HG03060 (cell line): ENCODE measurements around the gene A1BG.
A peak's percentile ranks its signal among the peaks of the same experiment; 100 is the strongest.
"Not testable (repeated sequence)": the region's sequence is repeated elsewhere in the genome, so short reads cannot be mapped to it uniquely, and the experiment has no call there.

ENCODE experiments used
- ATAC-seq: cut with Tn5 transposase; IDR thresholded peaks from one replicate; pipeline ENCODE4 v1.9.1; 2021; ENCODE audit warnings: low read depth, moderate number of reproducible peaks; ENCODE audit not compliant: unreplicated experiment

The A1BG gene

DNA sequence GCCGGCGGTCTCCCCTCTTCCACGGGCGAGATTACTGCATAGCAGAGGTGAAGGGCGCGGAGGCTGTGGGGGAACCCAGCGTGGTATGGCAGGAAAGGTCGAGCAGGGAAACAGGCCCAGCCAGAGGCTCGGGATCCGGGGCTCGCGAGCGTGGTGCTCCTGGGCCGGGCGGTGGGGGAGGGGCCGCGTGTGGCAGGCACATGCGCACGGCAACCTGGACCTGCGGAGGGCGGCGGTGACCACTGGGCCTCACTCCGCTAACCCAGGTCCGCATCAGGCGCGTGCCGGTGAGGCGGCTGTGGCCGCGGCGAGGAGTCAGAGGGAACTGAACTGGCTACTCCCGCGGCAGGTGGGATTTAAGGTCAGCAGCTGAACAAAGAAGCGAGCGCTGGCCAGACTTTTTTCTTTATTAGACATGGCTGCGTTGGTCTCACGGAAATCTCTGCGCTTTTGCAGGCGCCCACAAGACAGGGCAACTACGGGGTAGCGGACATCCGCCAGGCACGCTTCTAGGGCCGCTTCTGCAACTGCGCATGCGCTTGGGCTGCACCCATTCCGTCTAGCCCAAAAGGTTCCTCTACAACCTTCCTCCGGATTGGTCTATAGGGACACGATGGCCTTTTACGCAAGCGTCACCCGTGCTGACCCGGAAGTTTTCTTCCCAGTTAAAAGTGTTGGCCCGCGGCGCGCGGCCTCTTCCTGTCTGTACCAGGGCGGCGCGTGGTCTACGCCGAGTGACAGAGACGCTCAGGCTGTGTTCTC lies 33.5 kb upstream of the A1BG start, which contains the start of gene RPS5:
TSS of gene RPS5 (plus strand) at position 694 of the 762 bp plus-strand sequence. CDS start 869 bp downstream, outside the sequence.
- ATAC-seq: peak; percentile 69

GRCh38 chr19:58385891-58386575 lies 32.7 kb upstream of the A1BG start:
- no peak for ATAC-seq

- ATAC-seq: no peak
Observed at GRCh38 chr19:58385313-58385890, 32.1 kb upstream of the A1BG start.

DNA sequence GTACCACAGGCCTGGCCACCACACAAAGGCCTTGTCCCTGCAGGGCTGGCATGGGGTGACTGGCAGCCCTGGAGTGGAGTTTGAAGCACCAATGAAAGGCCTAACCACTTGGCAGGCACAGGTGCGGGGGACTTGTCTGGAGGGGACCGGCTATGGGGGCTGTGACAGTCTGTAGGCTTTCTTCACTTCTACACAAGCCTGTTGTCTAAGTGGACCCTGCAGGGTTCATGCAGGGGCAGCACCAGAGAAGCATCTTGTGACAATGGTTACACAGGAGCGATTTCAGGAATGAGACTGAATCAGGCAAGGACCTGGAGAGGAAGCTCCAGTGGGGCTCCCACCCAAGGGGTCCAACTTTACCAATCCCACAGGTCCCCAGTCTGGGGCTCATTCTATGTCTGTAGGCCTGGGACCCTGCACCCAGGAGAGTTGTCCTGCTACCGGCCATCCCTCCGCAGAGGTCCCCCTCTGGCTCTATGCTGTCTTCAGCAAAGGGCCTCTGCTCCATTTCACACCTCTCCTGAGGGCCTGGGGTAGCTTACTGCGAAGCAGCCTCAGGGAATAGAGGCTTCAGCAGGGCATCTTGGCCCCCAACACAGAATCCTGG lies 29.8 kb upstream of the A1BG start:
- ATAC-seq: no peak

DNA sequence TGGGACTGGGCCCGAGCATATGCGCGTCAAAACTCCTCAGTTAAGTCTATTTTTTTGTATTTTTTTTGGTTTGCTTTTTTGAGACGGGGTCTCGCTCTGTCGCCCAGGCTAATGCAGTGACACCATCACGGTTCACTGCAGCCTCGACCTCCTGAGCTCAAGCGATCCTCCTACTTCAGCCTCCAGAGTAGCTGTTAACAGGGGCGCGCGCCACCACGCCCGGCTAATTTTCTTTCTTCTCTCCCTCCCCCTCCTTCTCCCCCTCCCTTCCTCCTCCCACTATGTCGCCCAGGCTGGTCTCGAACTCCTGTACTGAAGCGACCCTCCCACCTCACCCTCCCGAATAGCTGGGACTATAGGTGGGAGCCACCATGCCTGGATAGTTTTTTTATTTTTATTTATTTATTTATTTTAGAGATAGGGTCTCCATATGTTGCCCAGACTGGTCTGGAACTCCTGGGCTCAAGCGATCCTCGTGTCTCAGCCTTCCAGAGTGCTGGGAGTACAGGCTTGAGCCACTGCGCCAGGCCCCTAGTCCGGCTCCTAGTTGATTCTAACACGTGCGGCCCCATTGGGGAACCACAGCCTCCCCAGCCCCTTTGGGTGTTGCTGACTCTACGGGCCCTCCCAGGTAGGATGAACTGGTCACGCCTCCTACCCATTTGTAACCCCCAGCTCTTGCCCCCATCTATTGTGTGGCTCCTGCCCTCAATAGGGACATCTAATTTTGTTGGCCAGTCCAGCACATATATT lies 28.3 kb upstream of the A1BG start:
- ATAC-seq: no peak

DNA sequence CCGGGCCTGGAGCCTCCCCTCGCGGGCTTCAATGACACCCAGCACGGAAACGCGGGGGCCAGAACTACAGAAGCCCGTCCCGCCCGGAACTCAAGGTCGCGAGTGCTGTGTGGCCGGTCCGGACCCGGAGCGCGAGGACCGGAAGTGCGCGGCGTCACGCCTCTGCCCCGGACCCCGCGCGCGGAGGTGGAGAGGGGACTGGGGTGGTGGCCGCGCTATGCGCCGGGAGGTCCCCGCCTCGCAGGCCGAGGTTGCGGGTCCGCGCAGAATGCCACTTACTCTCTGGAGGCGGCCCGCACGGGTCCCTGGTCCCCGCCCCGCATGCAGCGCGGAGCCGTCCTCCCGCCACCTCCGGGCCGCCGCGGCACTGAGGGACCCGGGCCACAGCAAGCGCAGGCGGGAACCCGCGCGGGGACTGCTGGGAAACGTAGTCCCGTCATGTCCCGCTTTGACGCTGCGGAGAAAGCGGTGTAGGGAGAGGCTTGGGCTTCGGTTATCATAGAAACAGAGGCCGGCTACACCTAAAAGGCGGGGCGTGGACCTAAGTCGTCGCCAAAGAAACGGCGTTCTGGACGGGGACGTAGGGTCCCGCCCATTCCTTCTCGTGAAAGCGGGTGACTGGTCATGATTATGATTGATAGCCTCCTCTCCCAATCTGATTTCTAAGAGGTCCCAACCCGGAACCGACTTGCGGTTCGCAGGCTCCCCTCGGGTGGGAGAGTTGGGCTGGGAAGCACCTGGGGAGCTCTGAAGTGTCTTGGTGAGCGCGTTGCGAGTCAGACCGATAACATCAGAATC lies 27.6 kb upstream of the A1BG start, which contains the start of gene ZNF837:
TSS of gene ZNF837 (minus strand) at position 369 of the 798 bp plus-strand sequence. CDS start 11,698 bp downstream, outside the sequence.
- peak; percentile 70 for ATAC-seq

GRCh38 chr19:58380037-58380661 lies 26.9 kb upstream of the A1BG start:
- no peak for ATAC-seq

GRCh38 chr19:58379246-58379645 lies 26.0 kb upstream of the A1BG start:
- ATAC-seq: no peak

GRCh38 chr19:58376724-58377123 lies 23.4 kb upstream of the A1BG start:
- ATAC-seq: not testable (repeated sequence)

- no peak for ATAC-seq
Observed at GRCh38 chr19:58374200-58374599, 20.9 kb upstream of the A1BG start.

GRCh38 chr19:58372311-58373133 lies 19.2 kb upstream of the A1BG start:
- ATAC-seq: no peak

DNA sequence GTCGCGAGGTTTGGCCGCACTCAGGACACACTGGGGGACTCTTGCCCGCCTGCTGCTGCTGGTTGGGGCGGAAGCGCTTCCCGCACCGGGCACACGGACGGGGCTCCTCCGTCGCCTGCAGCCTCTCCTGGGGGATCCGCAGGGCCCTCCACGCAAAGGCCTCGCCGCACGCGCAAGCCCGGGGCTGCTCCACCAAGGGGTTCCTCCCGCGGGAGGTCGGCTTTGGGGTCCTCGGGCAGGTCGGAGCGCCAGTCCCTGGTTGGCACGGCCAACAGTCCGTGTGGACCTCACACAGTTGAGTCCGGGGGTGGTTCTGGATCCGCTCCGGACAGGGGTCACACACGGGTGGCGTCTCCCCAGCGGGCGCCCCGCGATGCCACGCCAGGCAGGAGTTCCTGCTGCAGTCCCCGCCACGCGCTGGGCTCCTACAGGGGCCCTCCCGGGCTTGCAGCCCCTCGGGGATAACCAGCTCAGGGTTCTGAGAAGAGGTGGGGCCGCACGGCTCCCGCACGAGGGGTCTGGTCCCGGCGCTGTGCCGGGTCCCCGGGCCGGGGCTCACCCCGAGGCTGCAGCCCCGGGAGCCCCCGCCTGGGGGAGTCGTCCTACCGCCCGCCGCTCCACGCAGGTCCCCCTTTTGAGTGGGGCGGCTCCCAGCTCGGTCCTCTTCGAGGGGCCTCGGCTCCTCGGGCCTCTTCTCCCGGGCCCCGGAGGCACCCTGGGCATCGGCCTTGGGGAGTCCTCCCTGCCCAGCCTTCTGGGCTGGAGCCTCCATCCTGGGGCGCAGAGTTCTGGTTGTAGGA lies 15.5 kb upstream of the A1BG start:
- ATAC-seq: no peak

- ATAC-seq: no peak
Observed at GRCh38 chr19:58367698-58368454, 14.6 kb upstream of the A1BG start.

DNA sequence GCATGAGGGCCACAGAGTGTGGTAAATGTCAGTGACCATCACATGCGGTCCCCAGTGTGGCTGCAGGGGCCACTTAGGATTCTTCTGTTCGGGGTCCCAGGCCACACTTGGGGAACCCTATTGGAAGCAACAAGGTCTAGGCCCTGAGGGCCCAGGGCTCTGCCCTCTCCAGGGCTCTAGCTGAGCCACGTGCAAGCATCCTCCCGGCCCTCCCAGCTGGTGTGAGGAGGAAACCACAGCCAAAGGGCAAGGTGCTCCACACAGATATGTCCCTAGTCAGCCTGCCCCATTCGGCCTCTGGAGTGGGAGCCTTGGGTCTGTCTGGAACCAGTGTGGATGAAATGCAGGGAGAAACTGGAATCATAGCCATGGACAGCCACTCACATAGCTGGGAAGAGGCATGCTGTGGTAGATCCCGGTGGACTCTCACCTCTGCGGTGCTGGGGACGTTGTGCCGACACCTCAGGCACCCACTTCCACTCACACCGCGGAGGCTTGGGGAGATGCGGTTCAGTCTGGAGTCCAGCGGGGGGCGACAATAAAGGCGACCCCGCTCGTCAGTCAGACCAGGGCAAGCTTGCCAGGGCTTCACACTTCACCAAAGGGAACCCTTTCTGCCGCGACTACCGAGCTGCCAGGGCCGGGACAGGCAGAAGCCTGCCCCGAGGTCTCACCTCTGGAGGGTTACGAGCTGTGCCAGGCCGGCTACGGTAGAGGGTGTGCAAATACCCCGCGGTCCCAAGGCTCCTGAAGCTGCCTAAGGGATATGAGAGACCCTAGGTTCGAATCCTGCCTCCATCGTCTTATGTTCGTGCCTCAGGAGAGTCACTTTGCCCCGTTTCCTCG lies 13.5 kb upstream of the A1BG start:
- no peak for ATAC-seq

DNA sequence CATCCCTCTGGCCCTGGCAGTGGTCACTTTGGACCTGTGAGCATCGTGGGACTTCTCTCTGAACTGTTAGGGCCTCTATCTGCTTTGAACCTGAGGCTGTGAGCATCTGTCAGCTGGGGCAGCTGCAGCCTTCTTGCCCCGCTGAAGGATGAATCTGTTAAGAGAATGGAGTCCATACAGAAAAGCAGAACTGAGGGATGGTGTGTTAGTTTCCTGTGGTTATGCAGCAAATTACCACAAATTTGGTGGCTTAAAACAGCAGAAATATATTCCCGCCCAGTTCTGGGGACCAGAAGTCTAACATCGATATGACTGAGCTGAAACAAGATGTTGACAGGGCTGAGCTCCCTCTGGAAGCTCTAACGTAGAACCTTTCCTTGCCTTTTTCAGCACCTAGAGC lies 10.9 kb upstream of the A1BG start:
- no peak for ATAC-seq
